Activated T-cell treated with anti-CD3 and anti-CD28 coated beads for 4 hours (primary cell): ENCODE data around the gene DNM3.
"Not testable (repeated sequence)": the region's sequence is repeated elsewhere in the genome, so short reads cannot be mapped to it uniquely, and the experiment has no call there.

ENCODE experiments used
- DNase-seq: peaks from one replicate; pipeline ENCODE4 v3.0.0-alpha.2; 2020

DNM3 gene

DNA sequence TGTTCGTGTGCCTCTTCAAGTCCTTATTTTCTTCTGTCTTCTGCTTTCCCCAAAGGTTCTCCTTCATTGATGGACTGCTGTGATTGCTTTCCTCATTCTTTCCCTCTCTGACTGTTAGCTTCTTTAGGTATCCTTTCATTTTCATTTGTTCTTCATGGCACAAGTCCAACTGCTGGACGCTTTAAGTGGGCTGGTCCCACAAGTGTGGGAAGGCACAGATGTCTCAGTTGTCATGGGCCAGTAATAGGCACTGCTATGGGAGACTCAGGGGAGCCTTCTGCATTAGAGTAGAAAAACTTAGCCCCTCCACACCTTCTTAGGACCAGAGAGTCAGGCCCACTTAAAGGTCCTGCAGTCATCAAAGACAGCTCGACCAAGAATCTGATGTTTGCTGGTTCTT lies 456.8 kb downstream of the DNM3 start:
- no peak for DNase-seq

GRCh38 chr1:172298911-172299310 lies 457.6 kb downstream of the DNM3 start:
- DNase-seq = no peak

GRCh38 chr1:172299515-172299914 lies 458.2 kb downstream of the DNM3 start:
- DNase-seq = no peak

GRCh38 chr1:172307508-172307907 lies 466.2 kb downstream of the DNM3 start:
- not testable (repeated sequence) for DNase-seq

DNA sequence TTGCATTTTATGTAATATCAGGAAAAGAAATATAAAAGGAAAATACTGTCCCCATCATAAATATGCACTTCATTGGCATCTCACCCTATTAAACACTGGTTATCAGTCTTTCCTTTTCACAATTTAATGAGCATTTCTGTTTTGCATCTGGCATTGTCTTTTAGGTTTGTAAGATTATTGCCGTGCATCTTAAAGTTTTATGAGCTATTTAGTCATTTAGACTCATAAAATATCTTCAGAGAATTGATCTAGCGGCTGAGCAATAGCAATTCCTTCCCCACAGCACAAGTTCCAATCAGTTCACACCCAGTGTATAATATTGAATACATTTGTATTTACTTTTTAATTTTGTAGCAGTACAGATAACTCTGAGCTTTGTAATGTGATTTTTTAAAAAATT lies 466.8 kb downstream of the DNM3 start:
- no peak for DNase-seq

DNA sequence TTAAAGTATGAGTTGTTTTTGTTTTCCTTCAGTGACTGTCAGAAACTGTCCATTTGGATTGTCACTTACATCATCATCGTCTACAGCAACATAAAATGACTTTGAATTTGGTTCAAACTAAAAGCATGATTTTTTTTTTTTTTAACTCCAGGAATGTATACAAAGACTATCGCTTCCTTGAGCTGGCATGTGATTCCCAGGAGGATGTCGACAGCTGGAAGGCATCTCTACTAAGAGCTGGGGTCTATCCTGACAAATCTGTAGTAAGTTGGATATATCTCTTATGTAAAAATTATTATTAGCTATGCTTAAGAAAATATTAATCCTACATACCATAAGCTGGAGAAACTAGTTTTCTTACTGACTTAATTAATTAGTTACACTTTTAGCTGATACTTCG lies 467.3 kb downstream of the DNM3 start:
- DNase-seq = no peak

GRCh38 chr1:172320733-172321132 lies 479.4 kb downstream of the DNM3 start:
- DNase-seq = no peak

DNA sequence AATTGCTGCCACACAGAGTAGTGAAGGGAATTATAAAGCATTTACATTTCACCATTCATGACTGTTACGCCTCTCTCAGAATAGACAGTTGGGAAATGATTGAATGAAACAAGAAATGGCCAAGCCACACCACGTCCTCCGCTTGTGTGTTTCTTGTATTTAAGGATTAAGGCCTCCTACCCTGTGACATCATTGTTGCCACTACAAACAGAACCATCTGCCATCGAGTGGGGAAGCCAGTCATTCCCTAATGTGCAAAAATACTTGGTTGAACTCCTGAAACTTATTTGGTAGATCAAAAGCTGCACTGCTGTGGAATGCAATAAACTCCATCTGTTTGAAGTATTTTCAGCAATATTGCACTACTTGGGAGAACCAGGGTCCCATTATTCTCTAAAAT lies 480.2 kb downstream of the DNM3 start:
- no peak for DNase-seq

DNA sequence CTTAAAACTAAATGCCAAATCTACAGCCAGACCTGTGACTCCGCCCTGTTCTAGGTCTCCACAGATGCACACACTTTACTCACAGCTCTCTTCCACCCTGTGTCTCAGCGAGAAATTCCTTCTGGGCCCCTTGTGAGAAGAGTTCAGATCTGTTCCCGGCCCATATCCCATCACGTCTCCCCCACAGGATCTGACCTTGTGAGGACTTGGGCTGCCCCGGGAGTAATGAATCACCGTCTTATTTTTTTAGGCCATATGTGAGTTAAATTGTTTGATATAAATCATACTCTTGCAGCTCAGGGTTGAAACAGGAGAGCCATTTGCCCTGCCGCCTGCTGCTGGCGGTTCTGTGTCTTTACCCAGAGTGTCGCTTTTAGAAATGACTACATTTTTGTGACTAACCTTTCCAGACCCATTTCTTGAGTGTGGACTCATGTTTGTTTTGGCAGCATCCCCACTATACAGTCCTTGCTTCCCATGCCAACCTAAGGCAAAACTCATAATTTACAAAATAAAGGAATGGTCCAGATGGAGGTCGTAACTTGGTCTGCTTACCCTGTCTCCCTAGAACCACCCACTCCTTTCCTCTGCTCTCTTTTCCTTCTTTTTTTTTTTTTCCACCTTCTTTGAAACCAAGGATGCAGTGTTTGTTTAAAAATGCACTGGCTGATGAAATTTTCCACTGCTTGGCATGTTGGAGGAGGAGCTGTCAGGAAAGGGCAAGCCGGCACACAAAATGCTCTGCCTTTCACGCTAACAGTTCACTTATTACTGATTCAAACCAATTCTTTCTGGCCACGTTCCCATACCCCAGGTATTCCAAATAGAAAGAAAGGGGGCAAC lies 481.1 kb downstream of the DNM3 start:
- no peak for DNase-seq

DNA sequence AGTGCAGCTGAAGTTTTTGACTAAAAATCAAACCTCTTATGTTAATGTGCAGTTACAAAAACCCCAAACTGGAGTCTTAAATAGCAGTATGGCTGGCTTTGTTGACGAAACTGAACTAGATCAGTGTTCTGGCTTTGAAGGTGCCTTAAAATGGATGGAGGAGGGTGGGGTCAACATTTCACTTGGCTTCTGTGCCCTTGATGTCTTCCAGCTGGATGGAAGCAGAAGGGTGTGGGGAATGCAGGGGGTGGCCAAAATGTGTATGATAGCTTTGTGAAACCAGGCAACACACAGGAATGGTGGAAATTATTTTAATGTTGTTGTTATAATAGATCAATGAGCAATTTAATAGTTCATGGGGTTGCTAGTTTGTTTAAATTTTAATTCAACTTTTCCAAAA lies 482.4 kb downstream of the DNM3 start:
- DNase-seq = no peak

DNA sequence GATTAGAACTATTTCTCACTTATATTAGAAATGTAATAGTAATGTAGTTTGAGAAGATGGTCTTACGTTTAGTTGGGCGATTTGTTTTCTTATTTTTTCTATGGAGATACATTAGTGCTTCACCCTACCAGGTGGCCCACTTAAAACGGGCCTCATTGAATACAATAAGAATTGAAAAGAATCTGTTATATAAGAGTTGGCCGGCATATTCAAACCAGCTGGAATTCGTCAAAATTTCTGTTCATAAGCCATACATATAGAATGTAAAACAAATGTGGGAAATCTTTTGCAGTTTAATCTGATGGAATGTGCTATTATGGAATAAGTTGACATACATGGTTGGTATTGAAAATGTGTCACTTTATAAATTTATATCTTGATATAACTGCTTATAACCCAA lies 482.8 kb downstream of the DNM3 start:
- no peak for DNase-seq

DNA sequence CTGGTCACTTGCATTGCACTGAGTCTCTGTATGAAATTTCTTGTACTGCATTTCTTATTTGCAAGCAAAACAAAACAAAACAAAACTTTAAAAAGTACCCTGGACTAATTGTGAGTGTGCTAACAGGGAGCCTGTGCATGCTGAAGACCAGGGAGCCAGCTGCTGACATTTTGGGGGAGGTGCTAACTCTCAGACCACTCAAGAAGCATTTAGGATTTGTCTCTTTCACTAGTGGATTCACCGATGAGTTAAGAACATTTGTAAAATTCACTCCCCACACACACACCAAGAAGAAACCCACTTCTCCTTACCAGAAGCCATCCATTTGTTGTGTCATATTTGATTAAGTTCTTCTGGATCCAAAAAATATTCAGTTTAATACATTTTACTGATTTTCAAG lies 483.5 kb downstream of the DNM3 start:
- no peak for DNase-seq

- DNase-seq = no peak
Measured at GRCh38 chr1:172325531-172325930, 484.2 kb downstream of the DNM3 start.

DNA sequence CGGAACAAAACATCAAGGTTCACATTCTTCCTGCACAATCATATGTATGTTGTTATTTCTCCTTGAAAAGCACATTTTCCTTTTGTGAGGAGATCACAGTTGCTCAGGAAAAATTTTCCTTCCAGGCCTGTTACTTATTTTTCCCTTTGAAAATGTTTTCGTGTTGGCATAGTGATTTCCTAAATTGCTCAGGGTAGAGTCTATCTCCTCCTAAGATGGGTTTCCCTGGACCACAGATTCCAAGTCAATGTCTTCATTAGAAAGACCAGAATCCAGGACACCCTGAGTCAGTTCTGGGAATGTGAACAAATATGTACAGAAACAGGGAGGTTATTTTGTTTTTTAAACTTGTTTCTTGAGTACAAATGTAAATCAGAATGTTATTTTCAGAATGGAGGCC lies 484.8 kb downstream of the DNM3 start:
- no peak for DNase-seq

DNA sequence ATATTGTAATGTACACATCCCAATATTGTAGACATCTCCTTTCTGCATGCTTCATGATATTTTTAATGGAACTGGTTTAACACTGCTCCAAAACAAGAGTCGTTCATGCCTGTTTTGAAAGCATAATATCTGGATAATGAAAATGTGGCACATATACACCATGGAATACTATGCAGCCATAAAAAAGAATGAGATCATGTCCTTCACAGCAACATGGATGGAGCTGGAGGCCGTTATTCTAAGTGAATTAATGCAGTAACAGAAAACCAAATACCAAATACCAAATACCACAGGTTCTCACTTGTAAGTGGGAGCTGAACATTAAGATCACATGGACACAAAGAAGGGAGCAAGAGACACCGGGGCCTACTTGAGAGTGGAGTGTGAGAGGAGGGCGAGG lies 487.0 kb downstream of the DNM3 start:
- no peak for DNase-seq

GRCh38 chr1:172332230-172332629 lies 490.9 kb downstream of the DNM3 start:
- DNase-seq = no peak

DNA sequence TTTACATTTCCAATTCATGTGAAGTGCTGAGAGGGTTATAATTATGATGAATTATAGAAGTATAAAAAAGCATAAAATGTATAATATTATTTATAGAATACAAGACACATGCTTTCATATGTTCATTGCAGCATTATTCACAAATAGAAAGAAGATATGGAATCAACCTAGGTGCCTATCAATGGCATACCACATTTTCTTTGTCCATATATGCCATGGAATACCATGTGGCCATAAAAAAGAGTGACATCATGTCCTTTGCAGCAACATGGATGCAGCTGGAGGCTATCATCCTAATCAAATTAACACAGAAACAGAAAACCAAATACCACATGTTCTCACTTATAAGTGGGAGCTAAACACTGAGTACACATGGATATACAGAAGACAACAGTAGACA lies 494.1 kb downstream of the DNM3 start:
- no peak for DNase-seq

DNA sequence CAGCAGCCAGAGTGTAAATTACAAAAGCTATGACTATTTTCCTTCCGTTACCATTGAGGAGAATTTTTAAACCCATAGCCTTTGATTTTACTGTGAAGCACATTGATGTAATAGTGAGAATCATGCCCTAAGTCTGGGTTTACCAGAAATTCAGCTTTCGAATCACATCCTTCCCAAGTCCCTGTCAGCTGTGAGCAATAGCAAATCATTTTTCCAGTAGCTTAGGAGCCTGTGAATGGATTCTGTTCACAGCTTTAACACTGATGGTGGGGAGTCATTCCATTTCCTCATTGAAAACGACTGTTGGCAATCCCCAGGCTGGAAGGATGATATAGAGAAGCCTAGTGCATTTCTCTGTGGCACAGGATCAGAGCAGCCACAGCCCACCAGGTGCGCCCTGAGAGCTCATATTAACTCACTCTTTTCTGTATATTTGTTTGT lies 497.0 kb downstream of the DNM3 start:
- DNase-seq = no peak

- no peak for DNase-seq
Measured at GRCh38 chr1:172339842-172340241, 498.5 kb downstream of the DNM3 start.

DNA sequence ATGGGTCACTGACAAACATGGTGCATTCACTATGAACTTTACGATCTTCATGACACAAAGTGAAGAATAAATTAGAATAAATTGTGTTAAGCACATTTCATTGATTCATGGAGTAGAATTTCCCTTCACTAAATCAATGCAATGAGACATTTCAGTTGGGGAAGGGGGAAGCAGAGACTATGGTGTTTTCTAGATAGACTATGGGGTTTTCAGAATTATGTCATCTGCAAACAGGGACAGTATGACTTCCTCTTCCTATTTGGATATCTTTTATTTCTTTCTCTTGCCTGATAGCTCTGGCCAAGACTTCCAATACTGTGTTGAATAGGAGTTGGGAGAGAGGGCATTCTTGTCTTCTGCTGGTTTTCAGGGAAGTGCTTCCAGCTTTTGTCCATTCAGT lies 499.2 kb downstream of the DNM3 start:
- DNase-seq = no peak

- DNase-seq = no peak
Measured at GRCh38 chr1:172341697-172342096, 500.4 kb downstream of the DNM3 start.

DNA sequence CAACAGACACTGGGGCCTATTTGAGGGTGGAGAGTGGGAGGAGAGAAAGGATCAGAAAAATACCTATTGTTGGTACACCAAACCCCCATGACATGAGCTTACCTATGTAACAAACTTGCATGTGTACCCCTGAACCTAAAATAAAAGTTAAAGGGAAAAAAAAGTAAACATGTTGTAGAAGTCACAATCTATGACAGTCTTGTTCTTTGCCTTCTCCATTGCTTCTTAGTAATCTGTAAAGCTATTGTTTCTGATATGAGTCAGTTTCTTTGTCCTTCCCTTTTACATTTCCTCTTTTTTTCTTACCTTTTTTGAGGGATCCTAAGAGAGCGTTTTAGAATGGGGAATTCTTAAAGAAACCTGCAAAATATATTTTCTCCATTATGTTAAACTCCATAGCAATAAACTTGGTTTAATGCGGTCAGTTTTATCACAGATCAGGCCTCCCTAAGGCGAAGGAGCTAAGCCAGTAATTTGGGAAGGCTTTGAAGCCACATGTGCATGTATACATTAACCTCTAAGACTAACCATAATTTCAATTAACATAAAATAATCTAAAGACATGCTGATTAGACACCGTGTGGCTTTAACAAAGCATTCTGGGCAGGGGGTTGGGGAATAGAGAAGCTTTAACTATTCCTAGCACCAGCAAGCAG lies 501.4 kb downstream of the DNM3 start:
- DNase-seq = no peak

- no peak for DNase-seq
Measured at GRCh38 chr1:172343240-172344160, 502.2 kb downstream of the DNM3 start.

DNA sequence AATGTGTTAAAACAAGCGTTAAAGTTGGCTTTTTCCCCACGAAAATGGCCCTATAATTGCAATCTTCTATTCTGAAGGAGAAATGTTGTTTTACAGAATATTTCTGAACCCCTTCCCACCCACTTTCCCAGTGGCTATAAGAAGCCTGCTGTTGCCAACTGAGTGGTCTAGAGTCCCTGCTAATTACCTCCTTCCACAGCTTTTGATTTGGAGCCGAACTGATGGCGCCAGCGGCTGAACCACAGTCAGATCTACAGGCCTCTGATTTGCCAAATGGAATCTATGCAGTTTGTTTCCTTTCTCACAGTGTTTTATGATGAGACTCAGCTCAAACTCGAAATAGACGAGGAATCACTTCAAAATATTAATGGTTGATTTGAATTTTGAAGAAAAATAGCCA lies 503.1 kb downstream of the DNM3 start:
- no peak for DNase-seq
